ENCODE measurements around the gene P2RY12. TPM values are rescaled to one million over a fixed set of nuclear protein-coding genes. Genes with fewer than 3 reads are reported as not detected.
A peak's percentile ranks its signal among the peaks of the same experiment; 100 is the strongest.

Gene P2RY12
- polyA plus RNA-seq (2013, experiment 1 of 2; ENCODE audit: insufficient read length) = not detected
- polyA plus RNA-seq (2013, experiment 2 of 2; ENCODE audit: insufficient read length) = 0.27 TPM

DNA sequence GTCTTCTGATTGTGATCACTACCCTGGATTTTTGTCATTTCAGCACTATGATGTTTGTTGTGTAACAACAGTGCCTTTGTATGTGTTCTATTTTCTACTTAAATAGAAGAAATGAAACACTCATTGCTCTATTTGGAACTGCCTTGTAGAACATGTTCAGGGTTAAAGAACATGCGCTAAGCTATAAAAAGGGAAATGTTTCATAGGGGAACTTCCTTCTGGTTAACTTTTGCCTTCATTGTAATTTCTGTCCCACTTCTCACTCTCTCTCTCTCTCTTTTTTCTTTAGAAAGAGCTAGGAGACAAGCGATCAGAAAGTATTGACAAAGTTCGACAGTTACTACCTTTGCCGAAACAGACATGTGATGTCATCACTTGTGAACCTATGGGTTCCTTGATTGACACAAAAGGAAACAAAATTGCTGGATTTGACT, at the start of gene P2RY12:
TSS of gene P2RY12 (minus strand) at position 13 of the 434 bp plus-strand sequence. CDS start 45,908 bp downstream, outside the sequence.
- DNase-seq = no peak

DNA sequence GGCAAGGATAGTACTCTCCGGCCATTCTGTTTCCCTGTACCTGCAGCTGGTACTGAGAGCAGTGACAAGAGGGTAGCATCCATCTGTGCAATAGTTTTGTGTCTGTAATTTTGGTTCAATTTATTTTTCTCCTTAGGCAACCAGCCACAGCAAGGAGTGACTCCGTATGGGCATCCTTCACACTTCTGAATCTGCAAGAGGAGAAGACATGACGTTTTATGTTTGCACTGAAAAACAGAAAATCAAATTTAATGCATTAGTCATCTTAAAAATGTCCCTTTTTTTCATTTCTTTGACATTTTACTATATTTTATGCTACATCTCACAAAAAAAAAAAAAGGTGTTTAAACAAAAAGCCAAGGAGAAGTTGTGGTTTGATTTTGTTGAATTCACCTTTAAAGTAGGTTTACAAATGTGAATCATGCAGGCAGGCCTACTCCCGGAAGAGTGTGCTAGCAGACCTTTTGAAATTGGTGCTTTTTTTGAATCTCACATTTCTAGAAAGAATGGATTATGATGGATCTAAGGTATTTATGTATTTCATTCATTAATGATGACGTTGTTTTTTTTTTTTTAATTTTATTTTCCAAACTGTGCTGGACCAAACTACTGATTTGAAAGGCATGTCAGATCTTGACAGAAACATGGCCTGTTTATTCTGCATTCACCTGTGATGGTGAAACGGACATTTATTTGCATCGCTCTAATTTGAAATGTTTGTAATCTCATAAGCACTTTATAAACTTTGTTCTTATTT, 48.2 kb upstream of the P2RY12 start:
- no peak for DNase-seq

DNA sequence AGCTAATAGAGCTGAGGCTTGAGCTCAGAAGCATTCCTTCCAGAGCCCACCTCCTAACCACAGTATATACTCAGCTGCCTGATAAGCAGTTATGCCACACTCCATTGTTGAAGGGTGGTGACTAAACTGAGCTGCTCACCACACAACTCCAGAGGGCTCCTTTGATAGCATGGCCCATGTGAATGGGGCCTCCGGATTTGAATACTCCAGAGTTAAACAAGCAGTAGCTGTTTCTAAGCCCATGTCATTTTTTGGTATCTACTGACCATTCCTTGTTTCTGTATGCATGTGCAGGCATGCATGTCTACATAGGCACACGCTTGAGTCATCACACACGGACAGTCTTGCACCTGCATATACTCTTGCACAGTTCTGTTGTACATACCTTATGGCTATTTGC, 47.4 kb upstream of the P2RY12 start:
- peak; percentile 33 for DNase-seq

DNA sequence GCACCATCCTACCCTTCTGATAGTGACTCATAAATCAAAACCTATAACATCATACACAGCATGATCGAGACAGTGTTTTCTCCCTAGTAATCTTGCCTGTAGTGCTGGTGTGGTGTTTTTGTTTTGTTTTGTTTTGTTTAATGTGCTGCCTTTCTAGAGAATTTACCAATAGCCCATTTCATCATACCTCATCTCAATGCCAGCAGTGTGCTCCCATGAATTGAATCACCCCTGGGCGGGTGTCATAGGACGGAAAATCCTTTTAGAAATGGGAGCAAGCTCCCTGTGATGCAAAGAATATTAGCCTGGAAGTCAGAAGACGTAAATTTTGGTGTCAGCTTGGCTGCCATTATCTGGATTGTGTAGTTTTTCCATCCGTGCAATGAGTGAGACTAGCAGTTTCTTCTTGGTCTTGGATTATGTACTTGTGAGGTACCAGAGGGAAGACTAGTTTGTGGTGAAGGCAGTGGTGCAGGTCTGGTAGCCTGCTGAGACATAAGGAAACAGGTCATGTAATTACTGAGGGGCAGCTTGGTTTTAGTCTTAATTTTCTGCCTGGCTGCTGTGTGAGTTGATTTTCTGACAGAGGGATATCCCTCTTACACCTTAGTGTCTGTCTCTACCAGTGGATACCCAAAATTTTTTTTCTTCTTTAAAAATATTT, 46.4 kb upstream of the P2RY12 start:
- DNase-seq = no peak

DNA sequence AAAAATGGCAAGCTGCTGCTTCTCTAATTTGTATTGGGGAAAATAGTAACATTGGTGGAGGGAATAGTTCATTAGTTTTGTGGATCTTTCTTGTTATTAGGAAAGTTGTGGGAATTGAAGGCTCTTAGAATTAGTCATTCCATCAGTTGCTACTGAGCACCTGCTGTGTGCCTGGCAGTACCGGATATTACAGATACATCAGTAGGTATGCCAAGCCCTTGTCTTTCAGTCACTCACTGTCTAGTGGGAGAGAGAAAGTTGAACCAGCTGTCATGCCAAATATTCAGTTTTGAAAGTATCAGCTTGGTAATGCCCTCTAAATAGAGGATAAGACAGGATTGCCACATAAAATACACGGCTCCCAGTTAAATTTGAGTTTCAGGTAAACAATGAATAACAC, 43.8 kb upstream of the P2RY12 start:
- no peak for DNase-seq

DNA sequence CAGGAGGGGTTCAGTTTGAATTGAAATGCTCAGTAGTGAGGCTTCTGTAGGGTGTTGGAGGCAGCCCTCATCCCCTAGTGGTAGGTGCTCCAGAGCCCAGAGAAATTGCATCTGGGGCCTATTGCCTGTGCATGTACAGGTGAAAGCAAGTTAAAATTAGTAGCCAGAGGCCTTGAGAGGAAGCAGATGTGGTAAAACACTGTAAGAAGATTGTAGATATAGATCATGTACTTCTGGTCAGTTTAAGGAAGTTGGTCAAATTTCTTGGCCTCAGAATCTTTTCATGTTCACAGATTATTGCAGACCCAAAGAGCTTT, 41.7 kb upstream of the P2RY12 start:
- DNase-seq = no peak

DNA sequence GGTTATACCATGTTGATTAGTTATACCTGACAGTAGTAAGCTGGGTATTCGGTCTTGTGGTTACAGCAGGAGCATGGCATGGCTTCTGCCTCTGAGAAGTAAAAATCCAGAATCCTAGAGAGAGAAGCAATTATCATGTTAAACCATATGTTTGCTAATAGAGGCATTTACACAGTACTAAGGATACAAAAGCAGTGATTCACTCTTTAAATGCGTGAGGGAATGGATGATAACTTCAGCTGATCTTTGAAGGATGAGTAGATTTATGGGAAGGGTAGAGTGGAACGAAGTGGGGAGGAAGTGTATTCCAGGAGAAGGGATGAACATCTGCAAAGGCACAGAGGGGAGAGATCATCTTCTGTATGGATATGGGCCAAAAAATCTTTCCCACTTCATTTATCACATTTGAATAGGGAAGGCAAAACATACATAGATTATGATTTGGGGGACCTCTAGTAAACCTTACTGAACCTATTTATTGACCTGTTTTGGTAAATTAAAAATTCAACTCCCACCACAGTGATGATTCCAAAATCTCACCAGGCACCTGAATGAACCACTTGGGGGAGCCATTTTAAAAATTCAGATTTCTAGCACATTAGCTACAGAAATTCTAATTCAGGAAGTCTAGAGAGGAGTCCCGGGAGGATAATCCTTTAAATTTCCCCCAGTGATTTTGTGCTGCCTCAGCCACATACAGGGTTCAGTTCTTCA, 41.2 kb upstream of the P2RY12 start:
- DNase-seq = no peak

DNA sequence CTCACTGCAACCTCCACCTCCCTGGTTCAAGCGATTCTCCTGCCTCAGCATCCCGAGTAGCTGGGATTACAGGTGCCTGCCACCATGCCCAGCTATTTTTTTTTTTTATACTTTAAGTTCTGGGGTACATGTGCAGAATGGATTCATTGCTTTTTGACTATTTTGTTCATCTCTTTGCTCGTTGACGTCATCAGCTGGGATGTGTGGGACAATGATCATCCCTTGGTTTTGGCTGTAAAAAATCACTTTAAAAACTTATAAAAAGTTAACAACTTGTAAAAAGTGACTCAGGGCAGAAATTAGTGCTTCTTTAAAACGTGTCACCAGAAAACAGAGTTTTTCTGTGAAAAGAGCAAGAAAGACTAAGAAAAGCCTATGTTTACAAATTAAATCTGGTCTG, 38.5 kb upstream of the P2RY12 start:
- DNase-seq = no peak

DNA sequence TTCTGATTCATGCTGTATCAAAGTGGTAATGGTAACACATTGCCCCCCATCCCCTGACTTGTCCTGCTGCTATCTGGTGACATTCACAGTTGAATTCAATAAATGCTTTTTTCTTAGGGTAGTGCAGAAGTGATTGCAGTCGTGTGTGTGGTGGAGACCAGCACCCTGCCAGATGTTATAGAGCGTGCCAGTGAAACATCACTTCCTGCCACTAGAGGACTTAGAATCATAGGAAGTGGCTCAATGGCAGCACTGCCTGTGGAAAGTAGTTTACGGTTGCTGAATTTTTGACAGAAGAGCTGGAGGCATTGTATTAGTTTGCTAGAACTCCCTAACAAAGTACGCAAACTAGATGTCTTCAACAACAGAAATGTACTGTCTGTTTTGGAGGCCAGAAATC, 37.4 kb upstream of the P2RY12 start:
- DNase-seq = no peak

DNA sequence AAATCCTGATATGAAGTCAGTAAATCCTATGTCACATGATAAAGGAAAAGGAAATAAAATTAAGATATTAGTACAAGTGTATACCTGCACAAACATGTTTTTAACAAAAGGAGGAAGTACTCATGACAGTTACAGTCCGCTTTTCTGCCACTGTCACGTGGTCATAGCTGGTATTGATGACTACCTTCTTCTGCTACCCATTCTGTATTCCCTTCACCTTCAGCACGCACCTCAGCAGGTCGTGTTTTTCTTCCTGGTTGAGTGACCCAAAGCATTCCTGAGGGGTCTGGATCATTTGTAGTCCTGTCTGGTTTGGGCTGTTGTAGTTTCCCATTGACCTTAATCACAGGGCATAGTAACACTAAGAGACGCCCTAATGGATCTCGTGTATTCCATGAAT, 35.3 kb upstream of the P2RY12 start:
- no peak for DNase-seq

DNA sequence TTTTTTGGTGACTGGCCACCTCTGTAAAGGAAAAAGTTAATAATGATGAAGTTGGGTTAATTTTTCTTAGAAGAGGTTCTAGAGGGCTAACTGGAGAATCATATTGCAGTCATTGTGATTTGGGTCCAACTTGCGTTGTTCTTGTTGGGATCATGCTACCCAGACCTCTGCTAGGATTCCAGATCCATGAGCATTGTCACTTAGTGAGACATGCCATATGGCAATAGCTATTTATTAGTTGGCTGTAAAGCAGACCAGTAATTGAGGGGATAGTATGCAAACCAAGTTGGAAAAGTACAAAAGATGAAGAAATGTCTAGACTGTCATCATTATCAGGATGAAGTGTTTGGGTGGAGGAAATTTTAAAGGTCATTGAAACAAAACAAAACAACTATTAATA, 30.7 kb upstream of the P2RY12 start:
- DNase-seq = no peak

DNA sequence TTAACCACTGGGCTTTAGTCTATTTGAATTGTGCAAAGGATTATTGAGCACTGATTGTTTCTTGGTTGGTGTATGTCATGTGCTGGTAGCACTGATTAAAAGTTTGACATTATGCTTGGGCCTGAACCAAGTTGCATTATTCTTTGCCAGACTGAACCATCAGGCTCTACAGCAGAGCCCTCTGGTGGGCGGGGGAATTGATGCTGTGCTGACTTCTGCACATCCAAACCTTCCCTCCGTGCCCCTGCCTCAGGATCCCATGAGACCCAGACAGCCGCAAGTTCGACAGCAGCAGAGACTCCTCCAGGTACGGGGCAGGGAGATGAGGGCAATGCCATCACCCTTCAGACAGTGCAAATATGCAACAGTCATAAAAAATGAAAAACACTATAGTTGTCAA, 28.4 kb upstream of the P2RY12 start:
- no peak for DNase-seq

DNA sequence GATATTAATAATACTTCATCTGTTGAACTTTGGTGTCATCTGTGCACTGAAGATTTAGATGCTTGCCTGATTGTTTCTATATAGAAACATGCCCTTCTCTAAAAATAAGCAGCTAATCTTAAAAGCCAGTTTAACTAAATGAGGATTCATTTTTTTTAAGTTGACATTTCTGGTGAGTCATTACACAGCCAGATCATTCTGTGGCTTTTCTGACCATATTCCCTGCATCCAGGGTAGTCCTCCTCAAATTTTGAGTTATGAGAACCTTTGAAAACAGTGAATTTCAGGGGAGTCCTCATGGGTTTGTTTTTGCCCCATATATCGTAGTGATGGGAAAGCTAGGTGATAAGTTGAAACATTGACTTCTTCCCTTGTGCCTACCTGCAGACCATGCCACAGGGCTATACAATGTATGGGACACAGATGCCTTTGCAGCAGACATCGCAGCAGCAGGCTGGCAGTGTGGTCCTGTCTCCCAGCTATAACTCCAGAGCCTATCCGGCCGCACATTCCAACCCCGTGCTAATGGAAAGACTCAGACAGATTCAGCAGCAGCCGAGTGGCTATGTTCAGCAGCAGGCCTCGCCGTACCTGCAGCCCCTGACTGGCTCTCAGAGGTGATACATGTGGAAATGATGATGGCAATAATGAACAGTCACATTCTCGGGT, 26.5 kb upstream of the P2RY12 start:
- DNase-seq = peak; percentile 58

DNA sequence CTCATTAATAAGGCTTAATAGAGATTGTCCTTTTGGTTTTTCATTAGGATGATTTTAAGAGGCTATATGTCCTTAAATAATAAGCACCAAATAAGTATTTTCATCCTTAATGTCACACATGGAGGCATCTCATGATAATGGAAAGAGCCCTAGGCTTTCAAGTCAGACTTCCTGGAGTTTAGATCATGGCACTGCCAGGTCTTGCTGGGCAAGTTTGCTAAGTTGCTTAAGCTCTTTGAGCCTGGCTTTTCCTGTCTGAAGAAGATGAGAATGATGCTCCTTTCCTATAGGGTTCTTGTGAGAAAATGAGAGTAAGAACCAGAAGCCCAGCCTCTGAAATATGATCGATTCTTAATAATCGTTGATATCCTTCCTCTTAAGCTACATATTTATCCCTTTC, 23.4 kb upstream of the P2RY12 start:
- DNase-seq = no peak

DNA sequence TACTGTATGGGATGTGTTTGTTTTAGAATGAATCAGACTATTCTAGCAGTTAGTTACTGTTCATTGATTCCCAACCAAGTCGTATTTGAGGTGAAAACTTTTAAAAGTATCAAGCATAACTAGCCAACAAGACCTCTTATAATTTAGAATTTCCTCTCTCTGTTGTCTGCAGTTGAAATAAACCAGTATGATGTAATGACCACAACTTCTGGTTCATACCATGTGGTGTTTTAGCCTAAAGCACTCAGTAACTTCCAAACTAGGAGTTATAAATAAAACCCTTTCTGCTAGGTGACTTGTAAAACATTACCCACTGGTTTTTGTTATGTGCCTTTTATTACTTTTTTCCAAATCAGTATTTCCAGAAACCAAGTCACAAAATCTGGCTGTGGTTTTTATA, 19.8 kb upstream of the P2RY12 start:
- DNase-seq = peak; percentile 48

DNA sequence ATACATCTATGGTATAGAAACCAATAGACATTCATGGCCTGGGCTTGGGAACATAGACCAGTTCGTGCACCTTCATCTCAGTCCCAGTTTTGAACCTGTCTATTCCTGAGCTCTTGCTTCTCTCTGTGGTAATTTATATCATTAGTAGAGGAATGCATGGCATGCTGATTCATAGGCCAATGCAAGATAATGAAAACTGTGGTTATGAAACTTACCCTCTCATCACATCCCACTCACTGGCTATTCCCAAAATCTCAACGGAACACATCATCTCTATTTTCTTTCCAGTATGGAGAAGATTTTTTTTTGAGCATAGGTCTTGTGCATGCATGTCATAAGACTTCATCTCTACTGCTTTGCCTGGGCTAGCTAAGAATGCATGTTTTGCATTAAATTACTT, 18.7 kb upstream of the P2RY12 start:
- peak; percentile 77 for DNase-seq

DNA sequence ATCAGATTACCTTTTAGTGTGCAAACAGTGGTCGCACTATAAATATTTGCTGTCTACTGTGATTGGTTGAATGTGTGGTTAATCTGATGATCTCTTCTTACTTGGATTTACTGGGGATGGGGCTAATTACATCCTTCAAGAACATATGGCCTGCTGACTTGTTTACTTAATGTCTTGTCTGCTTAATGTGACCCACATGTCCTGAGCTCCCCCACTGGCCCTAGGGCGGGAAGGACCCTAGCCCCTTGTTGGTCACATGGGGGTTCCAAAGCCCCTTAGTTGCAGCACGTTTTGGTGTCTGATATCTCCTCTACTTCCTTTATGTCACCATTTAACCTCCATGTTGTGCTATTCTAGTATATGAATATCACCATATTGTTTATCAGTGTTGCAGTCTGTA, 17.8 kb upstream of the P2RY12 start:
- DNase-seq = no peak

DNA sequence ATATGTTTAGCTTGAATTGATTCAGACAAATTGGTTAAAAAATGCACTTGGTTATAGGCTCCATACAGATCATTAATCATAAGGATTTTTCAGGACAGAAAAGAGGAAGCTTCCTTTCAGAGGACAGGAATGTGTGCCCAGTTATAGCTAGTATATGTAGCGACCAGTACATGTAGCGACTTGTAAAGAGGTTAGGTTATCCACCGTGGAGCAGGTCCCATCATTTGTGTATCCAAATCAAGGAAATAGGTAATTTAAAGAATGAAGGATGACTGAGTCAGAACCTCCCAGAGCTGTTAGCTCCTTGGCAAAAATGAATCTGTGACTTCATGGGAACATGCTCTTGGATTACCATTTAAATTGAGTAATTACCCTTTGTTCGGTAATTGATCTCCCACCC, 15.8 kb upstream of the P2RY12 start:
- no peak for DNase-seq

DNA sequence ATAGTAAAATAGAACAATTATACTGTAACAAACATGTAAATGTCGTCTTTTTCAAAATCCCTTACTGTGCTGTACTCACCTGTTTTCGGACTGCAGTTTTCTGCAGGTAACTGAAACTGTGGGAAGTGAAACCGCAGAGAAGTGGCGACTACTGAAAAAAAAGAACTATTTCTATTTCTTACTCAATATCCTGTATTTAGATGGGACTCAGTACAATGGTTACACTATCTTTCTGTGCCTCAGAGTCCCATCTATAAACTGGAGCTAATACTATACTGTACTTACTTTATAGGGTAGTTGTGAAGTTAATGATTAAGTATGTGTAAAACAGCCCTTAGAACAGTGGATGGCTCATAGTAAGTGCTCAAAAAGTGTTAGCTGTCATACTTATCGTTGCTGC, 14.3 kb upstream of the P2RY12 start:
- no peak for DNase-seq

DNA sequence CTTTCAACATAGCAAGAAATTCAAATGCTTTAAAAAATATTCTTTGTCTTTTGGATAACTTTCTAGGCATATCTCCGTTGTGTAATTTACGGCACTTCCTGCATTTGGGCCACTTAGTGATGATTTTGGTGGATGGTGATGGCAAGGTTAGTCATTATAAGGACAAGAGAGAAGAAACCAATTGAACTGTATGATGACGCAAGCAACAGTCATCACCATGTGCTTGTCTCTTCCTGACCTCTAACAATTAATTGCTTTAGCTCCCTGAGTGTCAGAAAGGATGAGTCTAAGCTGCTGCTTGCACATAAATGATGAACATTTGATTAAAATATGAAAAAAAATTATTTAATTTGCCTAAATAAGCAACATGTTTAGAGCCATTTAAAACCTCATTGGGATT, 11.3 kb upstream of the P2RY12 start:
- DNase-seq = peak; percentile 47

DNA sequence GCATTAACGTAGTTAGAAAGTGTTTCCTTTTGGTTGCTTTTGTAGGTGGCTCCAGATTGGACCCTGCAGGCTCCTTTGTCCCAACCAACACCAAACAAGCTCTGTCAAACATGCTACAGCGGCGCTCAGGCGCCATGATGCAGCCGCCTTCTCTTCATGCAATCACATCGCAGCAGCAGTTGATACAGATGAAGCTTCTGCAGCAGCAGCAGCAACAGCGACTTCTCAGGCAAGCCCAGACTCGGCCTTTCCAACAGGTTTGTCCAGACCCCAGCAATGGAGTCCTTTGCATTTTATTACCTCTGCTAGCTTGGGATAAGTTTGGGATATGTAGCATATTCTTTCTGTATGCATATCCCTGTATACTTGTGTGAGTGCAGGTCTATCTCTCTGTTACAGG, 10.1 kb upstream of the P2RY12 start:
- no peak for DNase-seq

DNA sequence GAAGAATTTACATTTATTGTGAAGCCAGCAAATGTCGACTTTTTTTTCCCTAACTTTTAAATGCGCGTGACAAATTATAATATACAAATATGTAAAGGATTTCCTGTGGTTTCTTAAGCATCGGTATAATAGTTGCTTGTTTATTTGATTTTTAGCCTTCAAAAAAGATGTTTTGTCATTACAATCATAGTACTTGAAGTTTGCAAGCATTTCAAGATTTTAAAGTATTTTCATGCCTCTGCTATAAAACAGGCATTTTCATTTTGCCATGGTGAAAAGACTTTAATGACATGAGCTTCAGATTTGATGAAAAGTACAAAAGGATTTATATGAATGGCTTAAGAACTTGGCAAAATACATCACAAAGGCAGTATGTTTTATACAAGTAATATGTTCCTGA, 9.4 kb upstream of the P2RY12 start:
- peak; percentile 65 for DNase-seq

DNA sequence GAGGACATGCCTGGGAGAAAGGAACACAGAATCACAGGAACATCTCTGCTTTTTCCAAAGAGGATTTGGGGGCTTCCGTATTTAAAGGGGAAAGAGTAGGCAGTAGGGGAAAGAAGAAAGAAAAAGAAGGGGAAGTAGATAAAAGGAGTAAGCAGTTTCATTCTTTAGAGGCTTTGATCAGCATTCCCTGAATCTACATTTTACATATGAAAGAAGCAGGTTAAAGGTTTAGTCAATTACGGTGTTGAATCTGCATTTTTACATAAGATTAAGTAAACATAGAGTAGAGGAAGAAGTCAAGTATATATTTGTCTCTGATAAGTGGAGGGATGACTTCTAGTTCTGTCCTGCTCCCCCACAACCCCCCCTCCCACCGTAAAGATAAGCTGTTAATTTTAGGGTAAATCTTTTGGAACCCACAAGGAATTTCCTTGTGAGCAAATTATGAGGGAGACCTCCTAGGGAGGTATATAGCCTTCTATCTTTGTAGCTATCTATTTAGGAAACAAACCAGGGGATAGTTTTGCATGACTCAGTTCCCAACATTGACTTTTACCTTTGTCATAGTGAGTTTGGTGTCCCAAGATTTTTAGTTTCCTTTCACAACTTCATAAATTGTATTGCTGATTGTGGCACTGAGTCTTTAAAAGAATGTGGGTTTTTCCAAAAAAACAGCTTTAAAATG, 8.7 kb upstream of the P2RY12 start:
- no peak for DNase-seq
